C1 segment of cervical spinal cord (tissue), 14 donors: ENCODE results near the gene MND1.

Experiments
- DNase-seq, 14 donors: peaks; one replicate each; lab custom pipeline; 2025; lab: John Stamatoyannopoulos, UW

Gene MND1, protein sequence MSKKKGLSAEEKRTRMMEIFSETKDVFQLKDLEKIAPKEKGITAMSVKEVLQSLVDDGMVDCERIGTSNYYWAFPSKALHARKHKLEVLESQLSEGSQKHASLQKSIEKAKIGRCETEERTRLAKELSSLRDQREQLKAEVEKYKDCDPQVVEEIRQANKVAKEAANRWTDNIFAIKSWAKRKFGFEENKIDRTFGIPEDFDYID

GRCh38 chr4:153344131-153345011 lies at the start of gene MND1:
MND1 (plus strand) TSS chr4:153344688; CDS start chr4:153344738, 50 bp downstream.
- peak in 13 of 14 donors; percentile 5 to 82 (median 60) for DNase-seq

GRCh38 chr4:153295131-153295755 lies 49.2 kb upstream of the MND1 start:
- DNase-seq = no peak

- no peak for DNase-seq
Observed at GRCh38 chr4:153296040-153296823, 48.3 kb upstream of the MND1 start.

- DNase-seq = no peak
Observed at GRCh38 chr4:153297116-153297515, 47.4 kb upstream of the MND1 start.

DNA sequence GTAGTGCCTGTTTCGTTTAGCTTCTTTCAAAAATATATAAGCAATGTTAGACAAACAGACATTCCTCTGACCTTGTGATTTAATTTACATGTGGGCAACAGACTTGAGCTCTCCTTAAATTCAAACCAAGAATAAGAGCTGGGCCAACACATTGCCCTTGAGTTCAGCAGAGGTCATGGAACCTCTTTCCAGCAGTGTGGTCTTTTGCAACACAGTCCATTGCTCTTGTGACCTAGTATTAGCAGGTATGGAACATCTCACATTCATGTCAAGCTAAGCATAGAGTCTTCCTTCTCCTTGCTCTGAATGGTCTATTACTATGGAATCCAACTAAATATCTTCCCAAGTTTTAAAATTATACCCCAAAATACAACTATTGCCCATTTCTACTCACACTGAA lies 33.7 kb upstream of the MND1 start:
- DNase-seq = no peak

- no peak for DNase-seq
Observed at GRCh38 chr4:153314915-153315314, 29.6 kb upstream of the MND1 start.

DNA sequence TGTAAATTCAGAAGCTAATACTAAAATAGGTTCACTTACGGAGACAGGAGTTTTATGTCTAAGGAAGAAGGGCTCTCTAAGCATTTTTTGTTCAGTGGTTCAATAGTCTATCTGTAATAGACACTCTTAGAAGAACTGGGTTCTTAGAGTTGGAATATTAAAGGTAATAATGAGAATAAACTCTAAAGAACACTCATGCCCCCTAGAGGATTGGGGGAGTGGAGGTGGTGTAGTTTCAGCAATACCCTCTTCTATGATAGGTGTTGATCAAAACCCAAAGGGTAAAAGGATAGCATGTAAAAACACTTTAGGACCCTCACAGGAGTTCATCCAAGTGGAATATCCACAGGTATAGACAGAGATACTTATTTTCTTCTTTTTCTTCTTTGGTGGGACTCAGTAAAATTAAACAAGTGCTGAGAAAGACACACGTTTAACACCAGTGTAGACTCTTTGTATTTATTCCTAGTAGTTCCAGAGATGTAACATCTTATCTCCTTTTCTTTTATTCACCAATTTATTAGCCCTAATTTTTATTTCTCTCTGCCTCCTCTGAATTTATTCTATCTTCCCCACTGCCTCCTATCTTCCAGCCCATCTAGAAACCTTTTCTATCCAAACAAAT lies 25.7 kb upstream of the MND1 start:
- peak in 1 of 14 donors; percentile 11 for DNase-seq

DNA sequence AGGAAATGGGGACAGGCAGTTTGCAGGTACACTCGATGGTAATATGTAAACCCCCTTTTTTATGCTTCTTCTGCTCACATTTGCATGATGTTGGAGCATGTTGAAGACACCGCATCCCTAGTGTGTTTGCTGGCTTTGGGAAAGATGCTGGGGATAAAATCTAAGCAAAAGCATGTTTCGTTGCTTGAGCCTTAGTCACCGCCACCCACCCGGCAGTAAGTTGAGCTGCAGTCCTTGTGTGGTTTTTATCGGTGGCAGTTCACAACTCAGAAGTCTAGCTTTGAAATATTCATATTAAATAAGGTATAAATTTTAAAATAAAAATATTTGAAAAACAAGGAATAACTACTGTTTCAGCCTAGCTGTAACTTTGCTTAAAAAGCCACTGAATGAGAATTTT lies 21.7 kb upstream of the MND1 start:
- no peak for DNase-seq

DNA sequence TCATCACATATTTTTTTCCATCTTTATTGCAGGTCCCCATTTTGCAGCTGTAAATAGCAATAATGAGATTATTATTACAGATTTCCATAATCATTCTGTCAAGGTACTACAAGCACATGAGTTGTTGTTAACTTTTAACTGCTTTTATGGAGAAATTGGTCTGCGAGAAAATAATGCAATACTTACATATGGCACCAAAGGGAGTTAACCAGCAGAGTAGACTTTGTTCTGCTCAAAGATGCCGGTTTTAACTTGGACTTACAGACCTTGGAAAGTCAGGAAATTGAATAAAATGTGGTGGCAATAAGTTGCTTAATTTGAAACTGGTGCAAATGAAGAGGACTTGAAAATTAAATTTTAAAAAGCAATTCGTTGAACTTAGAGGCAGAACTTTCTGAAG lies 20.4 kb upstream of the MND1 start:
- no peak for DNase-seq

DNA sequence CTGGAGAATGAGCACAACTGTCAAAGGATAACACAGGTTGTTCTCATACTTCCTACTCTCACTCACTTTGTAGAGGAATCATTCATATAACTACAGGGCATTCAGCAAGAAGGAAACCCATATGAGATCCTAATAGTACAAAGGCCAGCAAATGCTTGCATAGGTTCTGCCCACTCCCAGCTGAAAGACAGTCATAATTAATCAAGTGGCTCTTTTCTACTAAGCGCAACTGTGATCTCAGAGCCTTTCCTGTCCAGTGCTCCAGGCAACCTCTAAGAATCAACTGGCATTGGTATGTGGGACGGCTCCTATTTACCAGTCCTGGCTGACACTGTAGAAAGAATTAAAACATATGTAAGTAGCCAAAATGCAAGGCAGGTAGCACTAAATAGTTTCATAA lies 18.9 kb upstream of the MND1 start:
- no peak for DNase-seq

GRCh38 chr4:153326513-153326912 lies 18.0 kb upstream of the MND1 start:
- DNase-seq = no peak

GRCh38 chr4:153327247-153327646 lies 17.2 kb upstream of the MND1 start:
- DNase-seq = no peak

GRCh38 chr4:153332936-153333335 lies 11.6 kb upstream of the MND1 start:
- DNase-seq = no peak

GRCh38 chr4:153333874-153334273 lies 10.6 kb upstream of the MND1 start:
- no peak for DNase-seq

- no peak for DNase-seq
Observed at GRCh38 chr4:153335665-153336064, 8.8 kb upstream of the MND1 start.

DNA sequence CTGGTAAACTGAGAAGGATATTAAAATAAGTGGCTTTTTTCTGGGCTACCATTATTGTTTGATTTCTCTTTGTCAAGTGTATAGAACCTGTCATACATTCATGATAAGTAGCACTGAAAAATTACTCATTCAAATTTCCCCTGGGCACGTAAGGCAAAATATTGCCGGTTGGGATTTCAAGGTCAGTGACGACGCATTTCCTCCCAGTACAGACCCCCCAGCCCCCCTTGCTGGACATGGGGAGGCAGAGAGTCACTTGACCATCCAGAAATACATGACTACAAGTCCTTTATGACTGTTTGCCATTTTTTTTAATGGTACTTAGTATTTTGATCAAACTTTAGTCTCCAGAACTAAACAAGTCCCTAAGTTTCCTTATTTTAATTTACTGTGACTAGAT lies 6.8 kb upstream of the MND1 start:
- DNase-seq = no peak

GRCh38 chr4:153341575-153342090 lies 2.9 kb upstream of the MND1 start:
- no peak for DNase-seq

- no peak for DNase-seq
Observed at GRCh38 chr4:153342751-153343552, 1.5 kb upstream of the MND1 start.

- DNase-seq = peak in 4 of 14 donors; percentile 5 to 33 (median 29)
Observed at GRCh38 chr4:153345012-153345981, 809 bp downstream of the MND1 start.
